HG03097 (cell line): ENCODE measurements around the gene WFDC8.
"Not testable (repeated sequence)": the region's sequence is repeated elsewhere in the genome, so short reads cannot be mapped to it uniquely, and the experiment has no call there.

Experiments
- ATAC-seq: cut with Tn5 transposase; IDR thresholded peaks from one replicate; pipeline ENCODE4 v1.9.1; 2021; ENCODE audit not compliant: unreplicated experiment, low FRiP score

WFDC8 gene

DNA sequence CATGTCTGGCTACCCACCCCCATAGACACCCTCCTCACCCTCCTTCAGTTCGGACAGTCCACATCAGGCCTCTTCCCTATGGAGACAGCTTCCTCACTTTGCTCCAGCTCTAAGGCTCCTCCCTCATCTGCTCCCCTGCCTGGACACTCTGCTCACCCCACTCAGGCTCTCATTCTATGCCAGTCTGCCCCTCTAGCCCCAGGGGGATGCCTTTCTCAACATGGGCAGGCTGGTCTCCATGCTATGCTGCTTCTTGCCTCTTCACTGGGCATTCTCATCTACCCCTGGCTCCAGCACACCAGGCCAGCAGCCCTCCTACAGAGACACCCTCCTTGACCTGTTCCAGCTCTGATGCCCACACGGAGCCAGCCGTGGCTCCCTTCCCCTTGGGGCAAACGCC is at the start of gene WFDC8:
Gene WFDC8 (minus strand): TSS at position 101 of the 400 bp plus-strand sequence. CDS start 37 bp downstream, at position 64.
- ATAC-seq = no peak

GRCh38 chr20:45626540-45626939 is 47.5 kb upstream of the WFDC8 start:
- no peak for ATAC-seq

DNA sequence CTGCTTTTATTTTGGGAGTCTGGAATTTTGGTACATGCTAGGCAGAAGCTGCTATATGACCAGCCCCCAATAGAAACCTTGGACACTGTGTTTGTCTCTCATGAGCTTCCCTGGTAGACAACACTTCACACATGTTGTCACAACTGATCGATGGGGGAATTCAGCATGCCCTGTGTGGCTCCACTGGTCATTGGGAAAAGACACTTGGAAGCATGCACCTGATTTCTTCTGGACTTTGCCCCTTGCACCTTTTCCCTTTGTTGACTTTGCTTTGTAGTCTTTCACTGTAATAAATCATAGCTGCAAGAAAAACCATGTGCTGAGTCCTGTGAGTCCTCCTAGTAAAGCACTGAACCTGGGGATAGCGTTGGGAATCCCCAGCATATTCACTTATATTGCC is 42.5 kb upstream of the WFDC8 start:
- ATAC-seq = no peak

GRCh38 chr20:45617591-45617990 is 38.5 kb upstream of the WFDC8 start:
- no peak for ATAC-seq

DNA sequence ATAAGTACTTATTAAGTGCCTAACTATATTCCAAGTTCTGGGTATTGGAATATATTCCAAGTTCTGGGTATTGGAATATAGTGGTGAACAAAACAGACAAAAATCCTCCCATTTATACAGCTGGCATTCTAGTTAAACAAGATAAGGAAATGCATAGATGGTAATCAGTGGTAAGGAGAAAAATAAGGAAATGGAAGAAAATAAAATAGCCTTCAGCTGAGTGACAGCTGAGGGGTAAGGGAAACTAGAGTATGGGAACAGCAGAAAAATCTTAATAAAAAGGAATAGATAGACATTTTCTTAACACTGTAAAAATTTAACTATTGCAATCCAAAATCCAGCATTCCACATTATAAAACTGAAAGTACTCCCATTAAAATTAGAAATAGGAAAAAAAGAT is 33.2 kb upstream of the WFDC8 start:
- ATAC-seq = no peak

- no peak for ATAC-seq
These were observed 32.0 kb upstream of the WFDC8 start for GRCh38 chr20:45611054-45611453.

DNA sequence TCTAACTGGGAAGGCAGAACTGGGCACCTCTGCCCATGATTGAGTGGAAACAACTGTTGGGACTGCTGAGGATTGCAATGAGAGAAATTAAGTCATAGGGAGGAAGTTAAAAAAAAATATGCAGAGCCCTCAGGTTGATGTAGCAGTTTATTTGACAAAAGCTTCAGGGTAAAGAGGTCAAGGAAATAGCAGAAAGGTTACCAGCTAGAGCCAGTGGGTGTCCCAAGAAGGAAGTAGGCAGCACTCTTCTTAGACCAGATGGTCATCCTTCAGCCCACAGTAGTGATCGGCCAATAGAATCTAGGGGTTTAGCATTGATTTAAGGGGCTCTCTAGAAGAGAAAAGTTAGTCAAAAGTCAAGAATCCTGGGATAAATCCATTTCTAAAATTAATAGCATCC is 28.7 kb upstream of the WFDC8 start:
- ATAC-seq = no peak

DNA sequence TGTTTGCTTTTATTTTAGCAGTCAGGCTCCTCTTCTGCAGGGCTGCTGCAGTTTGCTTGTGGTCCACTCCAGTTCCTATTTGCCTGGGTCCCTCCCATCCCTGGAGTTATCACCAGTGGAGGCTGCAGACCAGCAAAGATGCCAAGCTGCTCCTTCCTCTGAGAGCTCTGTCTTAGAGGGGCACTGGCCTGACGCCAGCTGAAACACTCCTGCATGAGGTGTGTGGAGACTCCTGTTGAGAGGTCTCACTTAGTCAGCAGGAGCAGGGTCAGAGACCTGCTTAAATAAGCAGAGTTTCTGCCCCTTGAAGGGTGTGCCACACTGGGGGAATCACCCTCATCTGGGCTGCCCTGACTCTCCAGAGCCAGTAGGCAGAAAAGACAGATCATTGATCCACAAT is 16.2 kb upstream of the WFDC8 start:
- ATAC-seq = no peak

DNA sequence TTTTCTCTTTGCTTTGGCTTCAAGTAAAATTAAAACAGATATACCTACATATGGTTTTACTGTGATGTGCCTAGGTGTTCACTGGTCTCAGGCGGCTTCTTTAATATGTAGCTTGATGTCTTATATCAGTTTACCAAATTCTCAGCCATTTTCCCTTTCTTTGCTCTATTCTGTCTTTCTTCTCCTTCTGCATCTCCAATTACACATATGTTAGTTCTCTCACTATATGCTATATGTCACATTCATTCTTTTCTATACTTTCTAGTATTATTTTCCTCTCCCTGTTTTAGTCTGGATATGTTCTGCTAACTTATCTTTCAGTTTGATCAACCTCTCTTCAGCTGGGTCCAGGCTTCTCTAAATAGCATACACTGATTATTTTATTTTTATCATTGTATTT is 14.4 kb upstream of the WFDC8 start:
- ATAC-seq = no peak

GRCh38 chr20:45592574-45593189 is 13.6 kb upstream of the WFDC8 start:
- ATAC-seq = no peak

DNA sequence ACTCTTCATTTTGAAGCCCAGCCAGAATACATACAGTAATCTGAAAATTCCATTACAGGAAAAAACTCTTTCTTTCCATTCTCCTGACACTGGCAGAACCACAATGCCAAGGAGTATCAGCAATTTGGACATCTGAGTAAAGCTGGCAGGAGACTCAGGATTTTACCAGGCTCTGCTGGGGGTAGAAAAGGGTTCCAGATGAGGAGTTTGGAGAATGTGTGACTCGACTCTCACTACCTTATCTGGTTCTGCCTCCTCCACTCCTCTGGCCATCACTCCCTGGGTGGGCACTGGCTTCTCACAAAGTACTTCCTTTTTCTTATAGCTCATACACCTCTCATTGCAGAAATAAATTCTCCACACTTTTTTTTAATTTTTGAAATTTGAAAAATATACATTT is 10.6 kb upstream of the WFDC8 start:
- no peak for ATAC-seq

DNA sequence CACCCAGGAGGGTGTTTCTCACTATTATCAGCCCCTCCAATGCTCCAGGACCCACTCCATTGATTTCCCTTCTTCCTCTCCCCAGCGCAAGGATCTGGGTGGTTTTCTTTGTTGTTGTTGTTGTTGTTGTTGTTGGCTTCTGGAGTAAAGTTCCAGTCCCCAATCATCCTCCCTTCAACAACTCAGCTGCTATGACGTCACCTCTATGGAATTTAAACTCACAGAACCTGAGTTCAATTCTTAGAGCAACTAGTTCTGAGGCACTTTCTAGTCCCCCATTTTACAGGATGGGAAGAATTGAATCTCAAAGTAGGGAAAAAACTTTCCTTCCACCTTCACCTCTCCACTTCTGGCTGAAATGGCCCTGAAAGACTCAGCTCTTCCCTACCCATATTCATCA is 9.7 kb upstream of the WFDC8 start:
- no peak for ATAC-seq

DNA sequence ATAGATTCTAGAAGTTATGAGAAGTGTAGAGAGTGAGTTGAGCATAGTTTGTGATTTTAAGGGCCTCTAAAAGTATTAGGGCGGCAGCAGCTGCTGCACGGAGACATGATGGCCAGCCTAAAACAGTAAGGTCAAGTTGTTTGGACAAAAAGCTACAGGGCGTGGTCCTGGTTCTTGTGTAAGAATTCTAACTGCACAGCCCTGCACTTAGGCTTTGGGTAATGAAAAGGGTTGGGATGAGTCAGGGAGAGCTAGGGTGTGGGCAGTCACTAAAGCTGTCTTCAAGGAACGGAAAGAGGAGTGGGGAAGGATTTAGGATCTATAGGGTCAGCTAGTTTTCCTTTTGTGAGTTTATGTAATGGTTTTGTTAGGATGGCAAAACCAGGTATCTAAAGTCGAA is 6.9 kb upstream of the WFDC8 start:
- ATAC-seq = not testable (repeated sequence)

- ATAC-seq = not testable (repeated sequence)
These were observed 5.2 kb upstream of the WFDC8 start for GRCh38 chr20:45584294-45584693.

DNA sequence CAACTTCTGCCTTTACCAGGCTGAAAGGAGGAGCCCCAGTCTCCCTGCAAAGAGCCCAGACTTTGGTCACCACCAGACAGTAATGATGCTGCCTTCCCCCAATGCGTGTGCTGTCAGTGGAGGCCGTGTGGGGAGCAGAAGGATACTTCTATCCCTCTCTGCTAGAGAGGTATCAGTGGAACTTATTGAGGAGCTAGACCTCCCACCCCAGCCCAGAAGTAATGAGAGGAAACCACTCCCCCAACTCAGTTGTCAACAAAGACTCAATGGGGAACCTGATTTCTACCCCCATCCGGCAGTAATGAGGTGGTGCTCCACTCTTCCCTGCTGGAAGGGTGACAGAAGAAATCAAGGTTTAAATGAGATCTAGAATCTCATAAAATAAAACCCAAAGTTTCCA is 4.4 kb upstream of the WFDC8 start:
- ATAC-seq = no peak

GRCh38 chr20:45581702-45582101 is 2.6 kb upstream of the WFDC8 start:
- ATAC-seq = no peak

GRCh38 chr20:45578231-45578630 is 853 bp downstream of the WFDC8 start:
- no peak for ATAC-seq

GRCh38 chr20:45576995-45577394 is 2.1 kb downstream of the WFDC8 start:
- no peak for ATAC-seq

DNA sequence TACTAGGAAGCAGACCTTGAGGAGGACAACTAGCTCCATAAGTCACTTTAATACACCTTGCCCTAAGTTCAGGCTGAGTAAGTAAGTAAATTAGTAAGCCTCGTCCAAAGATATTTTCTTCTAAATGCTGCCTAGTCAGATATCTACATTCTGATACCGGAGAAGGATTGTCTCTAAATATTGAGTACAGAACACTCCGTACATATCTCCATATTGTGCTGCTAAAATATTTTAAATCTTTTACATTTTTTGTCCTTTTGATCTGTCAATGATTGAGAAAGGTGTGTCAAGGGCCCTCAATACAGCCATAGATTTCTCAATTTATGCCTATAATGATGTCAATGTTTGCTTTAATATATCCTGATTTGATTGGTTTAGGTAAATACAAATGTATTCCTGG is 3.2 kb downstream of the WFDC8 start:
- no peak for ATAC-seq

GRCh38 chr20:45569650-45570049 is 9.4 kb downstream of the WFDC8 start:
- ATAC-seq = not testable (repeated sequence)

DNA sequence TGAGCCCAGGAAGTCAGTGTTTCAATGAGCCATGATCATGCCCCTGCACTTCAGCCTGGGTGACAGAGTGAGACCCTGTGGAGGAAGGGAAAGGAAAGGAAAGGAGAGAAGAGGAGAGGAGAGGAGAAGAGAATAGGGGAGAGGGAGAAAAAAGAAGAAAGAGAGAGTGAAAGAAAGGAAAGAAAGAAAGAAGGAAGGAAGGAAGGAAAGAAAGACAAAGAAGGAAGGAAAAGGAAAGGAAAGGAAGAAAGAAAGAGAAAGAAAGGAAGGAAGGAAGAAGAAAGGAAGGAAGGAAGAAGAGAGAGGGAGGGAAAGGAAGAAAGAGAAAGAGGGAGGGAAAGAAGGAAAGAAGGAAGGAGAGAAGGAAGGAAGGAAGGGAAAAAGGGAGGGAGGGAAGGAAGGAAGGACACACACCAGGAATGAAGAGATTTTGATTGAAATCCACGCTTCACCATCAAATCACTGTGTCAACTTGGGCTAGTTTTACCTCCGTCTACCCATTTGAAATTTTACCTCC is 14.3 kb downstream of the WFDC8 start:
- no peak for ATAC-seq

- no peak for ATAC-seq
These were observed 23.9 kb downstream of the WFDC8 start for GRCh38 chr20:45555198-45555597.

- no peak for ATAC-seq
These were observed 26.6 kb downstream of the WFDC8 start for GRCh38 chr20:45552456-45552855.
